T-helper 1 cell treated with Interleukin-12 subunit alpha and Interleukin-12 subunit beta and Interleukin-4 antibody, amounts not matched to agents 30 ng/mL and 1 ng/mL, for 36 hours (primary cell): Measurements from ENCODE around the gene AJUBA. TPM values are rescaled to one million over a fixed set of nuclear protein-coding genes. Genes with fewer than 3 reads are reported as not detected.
"Not testable (repeated sequence)": the region's sequence is repeated elsewhere in the genome, so short reads cannot be mapped to it uniquely, and the experiment has no call there.

Source experiments
- intact Hi-C: fragments of 100-400 bp; cut with micrococcal nuclease; formaldehyde crosslinking; loops from one replicate; pipeline ENCODE4 v1.15.1; 2024
- total RNA-seq: library from RNA; stranded (reverse); gene quantifications from 2 replicates; pipeline ENCODE4 v1.2.3, GENCODE V29; 2022

AJUBA gene
- total RNA-seq, 1 donor from 2014 or later = 0.74 TPM

DNA sequence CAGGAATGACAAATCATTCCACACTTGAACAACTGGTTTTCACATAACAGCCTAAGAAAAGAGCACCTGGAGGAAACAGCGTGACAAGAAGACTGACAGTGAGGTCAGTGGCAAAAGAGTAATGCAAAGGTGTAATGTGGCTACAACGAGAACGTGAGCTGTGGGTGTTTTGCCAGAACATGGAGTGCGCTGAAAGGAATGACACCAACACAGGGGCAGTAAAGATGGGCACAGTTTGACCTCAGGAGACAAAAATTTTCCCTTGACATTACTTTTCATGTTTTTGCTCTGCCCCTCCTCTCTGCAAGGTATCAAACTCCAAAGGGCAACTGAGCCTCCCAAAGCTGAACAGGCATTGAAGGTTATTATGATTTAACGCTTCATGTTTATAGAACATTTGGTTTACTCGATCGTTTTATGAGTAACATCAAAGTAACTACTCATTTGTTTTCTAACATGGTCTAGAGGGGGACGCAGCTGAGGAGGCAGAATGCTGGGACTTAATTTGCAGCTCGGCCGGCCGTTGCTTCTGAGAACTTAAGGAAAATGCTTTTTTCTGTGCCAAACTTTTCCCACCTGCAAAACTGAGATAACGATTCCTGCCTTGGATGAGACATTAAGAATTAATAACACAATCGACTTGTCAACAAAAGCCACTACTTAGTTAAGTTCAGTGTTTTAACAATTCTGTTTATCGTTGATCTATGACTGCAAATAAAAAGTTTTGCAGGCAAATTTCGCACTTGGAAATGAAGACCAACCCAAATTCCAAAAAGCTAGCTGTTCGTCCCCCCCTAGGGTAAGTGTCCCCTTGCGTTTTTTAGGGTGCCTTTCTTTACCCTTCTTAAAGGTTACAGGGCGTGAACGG lies 26.4 kb downstream of the AJUBA start:
- intact Hi-C loops = loop anchor here (1.0 kb wide), 2 partner anchors 27 to 139 kb away; partner anchors contain the start of genes ACIN1 and C14orf119

DNA sequence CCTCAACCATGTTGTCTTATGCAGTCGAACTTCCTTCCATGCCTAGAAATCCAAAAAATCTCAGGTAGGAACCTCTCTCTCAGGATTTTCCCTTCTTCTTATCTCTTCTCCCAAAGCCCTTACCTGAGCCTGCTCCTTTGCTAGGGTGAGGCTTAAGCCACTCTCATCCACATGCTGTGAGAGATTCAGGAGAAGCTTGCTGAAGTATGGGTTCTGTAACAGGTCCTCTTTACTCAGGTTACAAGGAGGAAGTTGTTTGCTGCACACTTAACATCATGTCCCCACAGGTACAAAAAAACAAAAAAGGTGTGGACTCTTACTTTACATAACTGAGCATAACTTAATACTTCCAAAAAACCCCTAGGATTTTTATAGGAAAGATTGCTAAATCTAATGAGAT lies 29.9 kb downstream of the AJUBA start:
- intact Hi-C loops = no loop called here

DNA sequence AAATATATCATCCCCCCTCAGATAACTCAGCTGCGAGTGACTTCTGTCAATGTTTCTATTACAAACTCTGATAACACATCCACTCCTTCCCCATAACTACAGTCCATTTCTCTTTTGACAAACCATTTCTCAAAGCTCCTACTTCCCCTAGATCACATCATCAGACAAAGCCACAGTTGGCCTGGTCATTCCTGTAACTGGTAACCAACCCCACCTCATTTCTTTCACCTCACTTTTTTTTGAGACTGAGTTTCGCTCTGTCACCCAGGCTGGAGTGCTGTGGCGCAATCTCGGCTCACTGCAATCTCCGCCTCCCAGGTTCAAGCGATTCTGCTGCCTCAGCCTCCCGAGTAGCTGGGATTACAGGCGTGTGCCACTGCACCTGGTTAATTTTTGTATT lies 30.6 kb downstream of the AJUBA start:
- intact Hi-C loops = not testable (repeated sequence)

- intact Hi-C loops = no loop called here
Measured at GRCh38 chr14:22945642-22946041, 36.7 kb downstream of the AJUBA start.

- intact Hi-C loops = no loop called here
Measured at GRCh38 chr14:22939684-22940083, 42.7 kb downstream of the AJUBA start.

DNA sequence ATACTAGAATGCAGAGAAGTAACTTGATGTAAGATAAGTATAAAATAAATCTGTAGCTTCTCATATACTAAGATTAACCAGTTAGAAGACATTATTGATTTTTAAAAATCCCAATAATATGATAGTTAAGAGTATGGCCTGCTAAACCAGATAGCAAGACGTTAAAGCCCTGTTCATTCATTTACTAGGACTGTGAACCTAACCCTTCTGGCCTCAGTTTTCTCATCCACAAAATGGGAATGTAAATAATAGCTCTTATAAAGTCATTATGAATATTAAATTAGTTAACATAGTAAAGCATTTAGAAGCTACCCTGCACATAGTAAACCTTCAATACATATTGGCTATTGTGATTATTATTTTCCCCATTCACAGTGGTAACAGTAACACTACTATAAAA lies 47.2 kb downstream of the AJUBA start:
- intact Hi-C loops = no loop called here

DNA sequence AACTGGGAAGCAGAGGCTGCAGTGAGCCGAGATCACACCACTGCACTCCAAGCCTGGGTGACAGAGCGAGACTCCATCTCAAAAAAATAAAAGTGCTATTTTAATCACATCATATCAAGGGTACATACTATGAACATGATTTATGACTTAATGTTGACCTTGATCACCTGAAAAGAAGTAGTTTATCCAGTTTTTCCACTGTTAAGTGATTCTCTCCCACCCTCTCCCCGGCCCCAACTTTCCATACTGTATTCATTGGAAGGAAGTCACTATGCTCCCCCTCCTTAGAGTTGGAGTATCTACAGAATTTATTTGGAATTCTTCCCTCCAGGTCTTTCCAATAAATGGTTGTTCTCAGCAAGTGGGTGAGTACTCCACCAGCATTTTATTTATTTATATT lies 50.2 kb downstream of the AJUBA start:
- intact Hi-C loops = no loop called here

DNA sequence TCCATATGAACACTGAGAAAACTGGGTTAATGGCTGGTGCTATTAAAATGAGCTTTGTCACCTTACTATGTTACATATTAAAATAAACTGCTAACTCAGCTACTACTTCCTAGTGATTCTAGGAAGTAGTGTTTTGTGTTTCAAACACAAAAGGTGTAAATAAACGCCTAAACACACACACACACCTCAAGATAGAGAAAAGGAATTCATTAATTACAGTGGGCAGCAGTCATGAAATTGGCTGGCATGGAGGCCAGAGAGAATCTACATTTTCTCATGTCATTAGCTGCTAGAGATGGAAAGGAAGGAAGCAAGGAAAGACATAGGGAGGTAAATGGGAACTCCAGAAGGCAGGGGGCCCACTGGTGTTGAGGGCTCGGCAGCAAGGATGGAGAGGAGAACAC lies 52.4 kb downstream of the AJUBA start:
- intact Hi-C loops = loop anchor here (1.0 to 10.0 kb wide), 16 partner anchors 11 to 1545 kb away; partner anchors contain the start of genes ACIN1, C14orf119, DAD1 and DCAF11

GRCh38 chr14:22929104-22929960 lies 53.0 kb downstream of the AJUBA start, which contains the start of gene PRMT5:
TSS of gene PRMT5 (minus strand) at chr14:22929376. CDS start at chr14:22929361, 15 bp downstream.
- intact Hi-C loops = loop anchor here (1.0 to 10.0 kb wide), 15 partner anchors 10 to 1545 kb away; partner anchors contain the start of genes ACIN1, C14orf119, DAD1 and DCAF11

GRCh38 chr14:22928237-22929103 lies 53.9 kb downstream of the AJUBA start:
- intact Hi-C loops = loop anchor here (1.0 to 10.0 kb wide), 15 partner anchors 9 to 1544 kb away; partner anchors contain the start of genes ACIN1, C14orf119, DAD1 and DCAF11

DNA sequence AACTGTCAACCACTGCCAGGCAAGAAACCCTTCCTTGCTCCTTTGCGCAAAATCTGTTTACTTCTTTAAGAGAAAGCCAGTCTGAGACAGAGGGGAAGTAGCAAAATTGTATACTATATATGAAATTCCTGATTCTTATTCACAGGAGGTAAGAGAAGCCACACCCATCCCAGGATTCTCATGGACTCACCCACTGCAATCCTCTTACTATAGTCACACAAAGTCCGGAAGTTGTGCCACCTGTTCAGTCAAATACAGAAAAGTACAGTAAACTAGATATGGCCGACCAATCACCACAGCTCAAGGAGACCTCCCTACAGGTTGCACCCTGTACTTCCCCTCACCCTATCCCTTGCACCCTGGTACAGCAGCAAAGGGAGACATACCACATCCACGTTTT lies 56.0 kb downstream of the AJUBA start:
- intact Hi-C loops = loop anchor here (10.0 kb wide), 1 partner anchor 1542 kb away; the partner anchor contains the start of gene SUPT16H

GRCh38 chr14:22925513-22925912 lies 56.8 kb downstream of the AJUBA start:
- intact Hi-C loops = loop anchor here (10.0 kb wide), 1 partner anchor 1541 kb away; the partner anchor contains the start of gene SUPT16H

DNA sequence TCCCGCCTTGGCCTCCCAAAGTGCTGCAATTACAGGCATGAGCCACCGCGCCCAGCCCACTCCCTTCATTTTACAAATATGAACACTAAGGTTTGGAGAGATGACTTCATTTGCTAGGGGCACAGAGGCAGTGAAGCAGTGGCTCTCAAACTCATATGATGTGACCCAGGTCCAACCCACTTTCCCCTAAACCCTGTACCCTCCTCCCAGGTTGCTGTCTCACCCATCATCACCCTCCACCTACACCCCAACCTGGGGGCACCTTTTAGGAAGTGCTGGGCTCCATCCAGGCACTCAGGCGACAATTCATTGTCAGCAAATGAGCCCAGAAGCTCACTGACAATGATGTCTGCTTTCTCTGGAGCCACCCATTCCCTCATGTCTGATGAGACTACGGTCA lies 58.6 kb downstream of the AJUBA start:
- intact Hi-C loops = loop anchor here (10.0 kb wide), 1 partner anchor 1539 kb away; the partner anchor contains the start of gene SUPT16H

DNA sequence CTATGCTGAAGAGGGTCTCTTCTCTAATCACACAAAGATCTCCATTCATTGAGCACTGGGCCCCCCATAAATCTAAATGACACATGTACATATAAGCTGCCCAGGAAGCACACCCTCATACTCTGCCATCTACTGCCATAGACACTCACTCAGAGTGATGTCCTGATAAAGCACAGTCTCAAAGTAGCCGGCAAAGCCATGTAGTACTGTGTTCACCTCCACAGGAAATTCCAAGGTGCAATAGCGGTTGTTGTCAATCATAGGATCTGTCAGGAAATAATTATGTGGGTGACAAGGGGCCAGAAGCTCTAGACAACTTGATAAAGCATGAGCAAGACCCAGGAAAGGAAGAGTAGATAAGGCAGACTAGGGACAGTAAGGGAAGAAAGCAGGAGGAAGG lies 60.1 kb downstream of the AJUBA start:
- intact Hi-C loops = loop anchor here (10.0 kb wide), 1 partner anchor 1537 kb away; the partner anchor contains the start of gene SUPT16H

Other genes starting within 250 kb of the AJUBA start
- 119 and 120 TPM in 2 replicates for gene OXA1L, start 215.9 kb downstream of the AJUBA start, total RNA-seq
- gene SLC7A7, start 167.1 kb downstream of the AJUBA start, total RNA-seq = 0.54 TPM in 1 of 2 replicates, not detected in the other
- gene MRPL52, start 152.7 kb downstream of the AJUBA start, total RNA-seq = 136 and 138 TPM in 2 replicates
- gene MMP14, start 146.0 kb downstream of the AJUBA start, total RNA-seq = 2.1 and 3.2 TPM in 2 replicates
- 78.4 and 82.0 TPM in 2 replicates for gene LRP10, start 110.8 kb downstream of the AJUBA start, total RNA-seq
- 0.51 and 1.0 TPM in 2 replicates for gene REM2, start 99.3 kb downstream of the AJUBA start, total RNA-seq
- 95.9 and 98.9 TPM in 2 replicates for gene RBM23, start 63.4 kb downstream of the AJUBA start, total RNA-seq
- 80.5 and 88.4 TPM in 2 replicates for gene PRMT5, start 53.2 kb downstream of the AJUBA start, total RNA-seq
- 38.0 and 45.4 TPM in 2 replicates for gene HAUS4, start 25.5 kb downstream of the AJUBA start, total RNA-seq
- 9.3 and 10.1 TPM in 2 replicates for gene C14orf93, start 27.6 kb upstream of the AJUBA start, total RNA-seq
- 73.1 and 73.6 TPM in 2 replicates for gene PSMB5, start 52.3 kb upstream of the AJUBA start, total RNA-seq
- not detected in 2 replicates for gene PSMB11, start 59.7 kb upstream of the AJUBA start, total RNA-seq
- gene CDH24, start 75.0 kb upstream of the AJUBA start, total RNA-seq = 2.0 and 2.2 TPM in 2 replicates
- 219 and 223 TPM in 2 replicates for gene ACIN1, start 112.6 kb upstream of the AJUBA start, total RNA-seq
- 47.7 and 50.3 TPM in 2 replicates for gene C14orf119, start 113.0 kb upstream of the AJUBA start, total RNA-seq
- gene CIROP, start 122.4 kb upstream of the AJUBA start, total RNA-seq = not detected in 2 replicates
- 0.34 TPM in 1 of 2 replicates, not detected in the other for gene CEBPE, start 136.7 kb upstream of the AJUBA start, total RNA-seq
- 0.25 TPM in 1 of 2 replicates, not detected in the other for gene SLC7A8, start 201.1 kb upstream of the AJUBA start, total RNA-seq